ENCODE data around the gene FALEC.
A peak's percentile ranks its signal among the peaks of the same experiment; 100 is the strongest.

The FALEC gene

GRCh38 chr1:150552911-150553289 is 37.3 kb downstream of the FALEC start:
- peak overlapping the region; percentile 71 for H3K27ac ChIP-seq (ENCODE audit: low read depth, low read length, severe bottlenecking)
- H3K36me3 ChIP-seq (ENCODE audit: control insufficient read depth, insufficient read depth, low read length), result peaks cover 10% of the 10 kb centered on the region
- peaks cover 22% of the 10 kb centered on the region for H3K4me1 ChIP-seq (ENCODE audit: control insufficient read depth, insufficient read depth, low read length, poor library complexity, severe bottlenecking)
- 86 to 92% methylated on average over 6 to 9 of the region's 12 CpGs for WGBS, 2 experiments (ENCODE audit: insufficient coverage in 2 of 2)
- H3K9me3 ChIP-seq (ENCODE audit: control insufficient read depth, low read length), result no peaks in the 10 kb centered on the region
- no peak overlapping the region for H3K4me3 ChIP-seq (ENCODE audit: extremely low read depth, insufficient read depth, low read length, poor library complexity, severe bottlenecking)

- peaks cover 10% of the 10 kb centered on the region for H3K36me3 ChIP-seq (ENCODE audit: control insufficient read depth, insufficient read depth, low read length)
- no peak overlapping the region for H3K27ac ChIP-seq (ENCODE audit: low read depth, low read length, severe bottlenecking)
- 91 to 93% methylated on average over 19 to 21 of the region's 23 CpGs for WGBS, 2 experiments (ENCODE audit: insufficient coverage in 2 of 2)
- H3K9me3 ChIP-seq (ENCODE audit: control insufficient read depth, low read length), result no peaks in the 10 kb centered on the region
- H3K4me3 ChIP-seq (ENCODE audit: extremely low read depth, insufficient read depth, low read length, poor library complexity, severe bottlenecking), result no peak overlapping the region
- H3K4me1 ChIP-seq (ENCODE audit: control insufficient read depth, insufficient read depth, low read length, poor library complexity, severe bottlenecking), result peaks cover 22% of the 10 kb centered on the region
Observed at GRCh38 chr1:150553392-150554085, 38.0 kb downstream of the FALEC start.

- no peaks in the 10 kb centered on the region for H3K9me3 ChIP-seq (ENCODE audit: control insufficient read depth, low read length)
- no peak overlapping the region for H3K4me3 ChIP-seq (ENCODE audit: extremely low read depth, insufficient read depth, low read length, poor library complexity, severe bottlenecking)
- H3K36me3 ChIP-seq (ENCODE audit: control insufficient read depth, insufficient read depth, low read length), result peaks cover 10% of the 10 kb centered on the region
- H3K27ac ChIP-seq (ENCODE audit: low read depth, low read length, severe bottlenecking), result no peak overlapping the region
- WGBS, 2 experiments (ENCODE audit: insufficient coverage in 2 of 2), result 92 to 100% methylated on average over 5 to 6 of the region's 8 CpGs
- peaks cover 26% of the 10 kb centered on the region for H3K4me1 ChIP-seq (ENCODE audit: control insufficient read depth, insufficient read depth, low read length, poor library complexity, severe bottlenecking)
Observed at GRCh38 chr1:150554086-150554452, 38.5 kb downstream of the FALEC start.

GRCh38 chr1:150555198-150555970 is 39.8 kb downstream of the FALEC start:
- WGBS, 2 experiments (ENCODE audit: insufficient coverage in 2 of 2), result 94 to 98% methylated on average over 17 to 18 of the region's 19 CpGs
- H3K36me3 ChIP-seq (ENCODE audit: control insufficient read depth, insufficient read depth, low read length), result peaks cover 15% of the 10 kb centered on the region

GRCh38 chr1:150555971-150556865 is 40.7 kb downstream of the FALEC start:
- Histone ChIP-seq H3K36me3 (ENCODE audit: control insufficient read depth, insufficient read depth, low read length) (peaks cover 15% of the 10 kb centered on the region), H3K9me3 (ENCODE audit: control insufficient read depth, low read length) (no peaks in the 10 kb centered on the region), H3K27ac (ENCODE audit: low read depth, low read length, severe bottlenecking) (no peak overlapping the region), H3K4me3 (ENCODE audit: extremely low read depth, insufficient read depth, low read length, poor library complexity, severe bottlenecking) (no peak overlapping the region), H3K4me1 (ENCODE audit: control insufficient read depth, insufficient read depth, low read length, poor library complexity, severe bottlenecking) (peaks cover 33% of the 10 kb centered on the region)
- 86% methylated on average over 7 to 10 of the region's 26 CpGs for WGBS, 2 experiments (ENCODE audit: insufficient coverage in 2 of 2)

More at GRCh38 chr1:150555198-150555970, 39.8 kb downstream of the FALEC start:
- no peaks in the 10 kb centered on the region for H3K9me3 ChIP-seq (ENCODE audit: control insufficient read depth, low read length)
- H3K4me1 ChIP-seq (ENCODE audit: control insufficient read depth, insufficient read depth, low read length, poor library complexity, severe bottlenecking), result peaks cover 34% of the 10 kb centered on the region
- H3K27ac ChIP-seq (ENCODE audit: low read depth, low read length, severe bottlenecking), result no peak overlapping the region
- H3K4me3 ChIP-seq (ENCODE audit: extremely low read depth, insufficient read depth, low read length, poor library complexity, severe bottlenecking), result no peak overlapping the region

GRCh38 chr1:150557065-150557600 is 41.6 kb downstream of the FALEC start:
- Histone ChIP-seq H3K27ac (ENCODE audit: low read depth, low read length, severe bottlenecking) (no peak overlapping the region), H3K4me3 (ENCODE audit: extremely low read depth, insufficient read depth, low read length, poor library complexity, severe bottlenecking) (no peak overlapping the region), H3K4me1 (ENCODE audit: control insufficient read depth, insufficient read depth, low read length, poor library complexity, severe bottlenecking) (peaks cover 31% of the 10 kb centered on the region), H3K36me3 (ENCODE audit: control insufficient read depth, insufficient read depth, low read length) (peaks cover 15% of the 10 kb centered on the region), H3K9me3 (ENCODE audit: control insufficient read depth, low read length) (no peaks in the 10 kb centered on the region)
- 94 to 97% methylated on average over 24 to 26 of the region's 26 CpGs for WGBS, 2 experiments (ENCODE audit: insufficient coverage in 2 of 2)

GRCh38 chr1:150557813-150558212 is 42.3 kb downstream of the FALEC start:
- no peak overlapping the region for H3K4me3 ChIP-seq (ENCODE audit: extremely low read depth, insufficient read depth, low read length, poor library complexity, severe bottlenecking)
- H3K4me1 ChIP-seq (ENCODE audit: control insufficient read depth, insufficient read depth, low read length, poor library complexity, severe bottlenecking), result peaks cover 31% of the 10 kb centered on the region
- WGBS, 2 experiments (ENCODE audit: insufficient coverage in 2 of 2), result 91 to 96% methylated on average over 7 to 14 of the region's 15 CpGs
- H3K9me3 ChIP-seq (ENCODE audit: control insufficient read depth, low read length), result no peaks in the 10 kb centered on the region
- no peak overlapping the region for H3K27ac ChIP-seq (ENCODE audit: low read depth, low read length, severe bottlenecking)
- H3K36me3 ChIP-seq (ENCODE audit: control insufficient read depth, insufficient read depth, low read length), result peaks cover 15% of the 10 kb centered on the region

GRCh38 chr1:150558303-150558704 is 42.8 kb downstream of the FALEC start:
- Histone ChIP-seq H3K27ac (ENCODE audit: low read depth, low read length, severe bottlenecking) (no peak overlapping the region), H3K9me3 (ENCODE audit: control insufficient read depth, low read length) (no peaks in the 10 kb centered on the region), H3K4me3 (ENCODE audit: extremely low read depth, insufficient read depth, low read length, poor library complexity, severe bottlenecking) (no peak overlapping the region), H3K36me3 (ENCODE audit: control insufficient read depth, insufficient read depth, low read length) (peaks cover 15% of the 10 kb centered on the region), H3K4me1 (ENCODE audit: control insufficient read depth, insufficient read depth, low read length, poor library complexity, severe bottlenecking) (peaks cover 33% of the 10 kb centered on the region)
- 84 to 85% methylated on average over 14 to 15 of the region's 15 CpGs for WGBS, 2 experiments (ENCODE audit: insufficient coverage in 2 of 2)

- H3K36me3 ChIP-seq (ENCODE audit: control insufficient read depth, insufficient read depth, low read length), result peaks cover 15% of the 10 kb centered on the region
- H3K4me1 ChIP-seq (ENCODE audit: control insufficient read depth, insufficient read depth, low read length, poor library complexity, severe bottlenecking), result peaks cover 37% of the 10 kb centered on the region
- H3K9me3 ChIP-seq (ENCODE audit: control insufficient read depth, low read length), result no peaks in the 10 kb centered on the region
- H3K27ac ChIP-seq (ENCODE audit: low read depth, low read length, severe bottlenecking), result no peak overlapping the region
- H3K4me3 ChIP-seq (ENCODE audit: extremely low read depth, insufficient read depth, low read length, poor library complexity, severe bottlenecking), result no peak overlapping the region
- 91 to 94% methylated on average over 14 to 22 of the region's 28 CpGs for WGBS, 2 experiments (ENCODE audit: insufficient coverage in 2 of 2)
Observed at GRCh38 chr1:150558761-150559655, 43.5 kb downstream of the FALEC start.

All from mesodermal cell (in vitro differentiated cells).